DND-41 (cell line): ENCODE results near the gene SLAMF9.

ENCODE experiments used
- ATAC-seq: fragments of 200-7000 bp; cut with Tn5 transposase; 3 replicates; pipeline ENCODE4 v1.9.1; 2021; ENCODE audit warnings: low read depth; ENCODE audit not compliant: insufficient read depth
- DNase-seq: peaks from one replicate; pipeline ENCODE4 v3.0.0-alpha.2; 2020
- H2AFZ ChIP-seq: 2 replicates; pipeline ENCODE4 v1.6.0; 2012; ENCODE audit warnings: low read depth, low read length
- H3K27ac ChIP-seq: 2 replicates; pipeline ENCODE4 v1.5.1; 2012; ENCODE audit warnings: low read length, inconsistent platforms
- H3K27me3 ChIP-seq: fragments of 200-600 bp; sonication (generic); 2 replicates; pipeline ENCODE4 v1.6.0; 2012; ENCODE audit warnings: low read length, mild to moderate bottlenecking, inconsistent platforms; ENCODE audit not compliant: insufficient read depth, poor library complexity
- H3K36me3 ChIP-seq: 2 replicates; pipeline ENCODE4 v1.5.1; 2012; ENCODE audit warnings: low read length, inconsistent platforms; ENCODE audit not compliant: insufficient read depth
- H3K4me1 ChIP-seq: 2 replicates; pipeline ENCODE4 v1.5.1; 2012; ENCODE audit warnings: mild to moderate bottlenecking, low read length; ENCODE audit not compliant: insufficient read depth
- H3K4me2 ChIP-seq: 2 replicates; pipeline ENCODE4 v1.6.0; 2012; ENCODE audit warnings: mild to moderate bottlenecking, moderate library complexity, low read length, inconsistent platforms; ENCODE audit not compliant: insufficient read depth
- H3K4me3 ChIP-seq, 2 experiments: fragments of 200-600 bp in 1 of 2; shearing (Covaris generic) in 1 of 2; 2 replicates each; pipeline ENCODE4 v1.5.1; 2012 to 2016; ENCODE audit warnings: inconsistent platforms in 2 of 2, low read length in 2 of 2, mild to moderate bottlenecking in 2 of 2, low read depth in 1 of 2, moderate library complexity in 1 of 2
- H3K79me2 ChIP-seq: 2 replicates; pipeline ENCODE4 v1.6.0; 2012; ENCODE audit warnings: low read length, inconsistent platforms; ENCODE audit not compliant: insufficient read depth
- H3K9ac ChIP-seq: 2 replicates; pipeline ENCODE4 v1.6.0; 2012; ENCODE audit warnings: low read depth, mild to moderate bottlenecking, inconsistent platforms, low read length, moderate library complexity
- H3K9me3 ChIP-seq: 2 replicates; pipeline ENCODE4 v1.5.1; 2012; ENCODE audit warnings: low read length, moderate library complexity, mild to moderate bottlenecking, inconsistent platforms; ENCODE audit not compliant: insufficient read depth, severe bottlenecking
- H4K20me1 ChIP-seq: 2 replicates; pipeline ENCODE4 v1.6.0; 2012; ENCODE audit warnings: low read length; ENCODE audit not compliant: insufficient read depth
- EZH2 ChIP-seq: IDR thresholded peaks from 3 replicates; pipeline ENCODE4 v1.6.1; 2012; ENCODE audit warnings: borderline replicate concordance, low read depth, mild to moderate bottlenecking, moderate library complexity, low read length, inconsistent platforms; ENCODE audit not compliant: severe bottlenecking
- TF ChIP-seq, protein P1 (sequence below): IDR thresholded peaks from 2 replicates; pipeline ENCODE4 v1.5.1; 2012; ENCODE audit warnings: borderline replicate concordance, low read length, moderate library complexity, mild to moderate bottlenecking; ENCODE audit not compliant: poor library complexity, severe bottlenecking; ENCODE audit errors: extremely low read depth

SLAMF9 gene

DNA sequence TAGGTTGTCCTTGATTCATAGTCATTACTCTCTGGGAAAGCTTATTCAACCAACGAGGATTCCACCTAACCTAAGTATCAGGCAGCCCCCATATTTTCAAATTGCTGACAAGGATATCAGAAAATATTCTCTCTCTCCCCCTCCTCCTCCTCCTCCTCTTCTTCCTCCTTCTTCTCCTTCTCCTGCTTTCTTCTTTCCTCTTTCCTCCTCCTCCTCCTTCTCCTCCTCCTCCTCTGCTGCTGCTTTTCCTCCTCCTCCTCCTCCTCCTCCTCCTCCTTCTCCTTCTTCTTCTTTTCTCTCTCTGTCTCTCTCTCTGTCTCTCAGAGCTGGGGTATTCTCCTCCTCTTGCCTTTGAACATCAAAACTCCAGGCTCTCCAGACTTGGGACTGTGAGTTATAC, 6.1 kb downstream of the SLAMF9 start:
- ATAC-seq (no peak), DNase-seq (no peak)
- Histone ChIP-seq H3K4me1 (peaks cover 6% of the 10 kb centered on the region), H3K9me3 (no peaks in the 10 kb centered on the region), H3K36me3 (no peaks in the 10 kb centered on the region), H2AFZ (no peak overlapping the region), H3K9ac (no peak overlapping the region), H3K4me3 (no peak overlapping the region), H4K20me1 (no peaks in the 10 kb centered on the region; the same call in 1 of the 2 replicates), H3K79me2 (no peaks in the 10 kb centered on the region), H3K4me2 (no peak overlapping the region), H3K27ac (no peak overlapping the region), H3K27me3 (peaks cover 69% of the 10 kb centered on the region)
- TF ChIP-seq, protein P1, sequence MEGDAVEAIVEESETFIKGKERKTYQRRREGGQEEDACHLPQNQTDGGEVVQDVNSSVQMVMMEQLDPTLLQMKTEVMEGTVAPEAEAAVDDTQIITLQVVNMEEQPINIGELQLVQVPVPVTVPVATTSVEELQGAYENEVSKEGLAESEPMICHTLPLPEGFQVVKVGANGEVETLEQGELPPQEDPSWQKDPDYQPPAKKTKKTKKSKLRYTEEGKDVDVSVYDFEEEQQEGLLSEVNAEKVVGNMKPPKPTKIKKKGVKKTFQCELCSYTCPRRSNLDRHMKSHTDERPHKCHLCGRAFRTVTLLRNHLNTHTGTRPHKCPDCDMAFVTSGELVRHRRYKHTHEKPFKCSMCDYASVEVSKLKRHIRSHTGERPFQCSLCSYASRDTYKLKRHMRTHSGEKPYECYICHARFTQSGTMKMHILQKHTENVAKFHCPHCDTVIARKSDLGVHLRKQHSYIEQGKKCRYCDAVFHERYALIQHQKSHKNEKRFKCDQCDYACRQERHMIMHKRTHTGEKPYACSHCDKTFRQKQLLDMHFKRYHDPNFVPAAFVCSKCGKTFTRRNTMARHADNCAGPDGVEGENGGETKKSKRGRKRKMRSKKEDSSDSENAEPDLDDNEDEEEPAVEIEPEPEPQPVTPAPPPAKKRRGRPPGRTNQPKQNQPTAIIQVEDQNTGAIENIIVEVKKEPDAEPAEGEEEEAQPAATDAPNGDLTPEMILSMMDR = no peak
- TF ChIP-seq EZH2 = no peak

DNA sequence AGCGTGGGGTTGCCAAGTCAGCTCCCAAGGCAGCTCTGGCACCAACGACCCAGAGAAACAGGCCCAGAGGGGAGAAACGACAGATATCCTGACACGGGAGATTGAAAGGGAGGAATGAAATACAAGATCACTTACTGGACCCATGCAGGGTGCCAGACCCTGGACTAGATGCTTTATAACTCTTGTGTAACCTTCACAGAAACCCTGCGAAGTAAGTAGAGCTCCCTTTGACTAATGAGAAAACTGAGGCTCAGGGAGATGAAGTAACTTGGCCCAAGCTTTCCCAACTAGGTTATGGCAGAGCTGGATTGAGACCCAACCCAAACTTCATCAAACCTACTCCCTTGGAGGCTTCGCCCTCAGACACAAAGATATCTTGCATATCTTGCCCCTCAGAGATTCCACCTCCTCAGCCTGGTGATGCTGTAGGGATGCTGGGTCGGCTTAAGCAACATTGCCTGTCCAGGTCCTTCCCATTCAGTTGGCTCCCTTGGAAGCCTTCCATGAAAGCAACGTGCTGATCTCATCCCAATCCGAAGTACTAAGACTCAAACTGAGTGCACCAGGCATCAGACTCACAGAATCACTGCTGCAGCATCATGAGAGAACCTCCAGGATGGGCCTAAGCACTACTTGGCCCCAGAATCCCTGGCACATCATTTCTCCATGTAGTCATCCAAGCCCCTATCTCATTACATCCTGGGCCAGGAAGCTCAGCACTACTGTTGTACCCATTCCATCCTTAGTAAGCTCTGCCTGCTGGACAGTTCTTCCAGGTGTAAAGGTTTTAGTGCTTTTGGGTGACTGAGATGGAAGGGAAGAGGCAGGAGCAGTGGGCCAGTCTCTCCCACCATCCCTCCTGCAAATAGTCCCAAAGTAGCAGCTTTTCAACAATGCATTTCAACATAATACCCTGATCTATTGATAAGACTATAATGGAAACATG, 7.5 kb downstream of the SLAMF9 start:
- H3K4me2 ChIP-seq = no peak overlapping the region

GRCh38 chr1:159945483-159946241, 8.4 kb downstream of the SLAMF9 start, which contains the start of gene IGSF9:
Gene IGSF9, minus strand, starts transcription at chr1:159945613. Its CDS starts 2,159 bp downstream, at chr1:159943454.
- no peak within 1 kb of the TSS for H3K9ac ChIP-seq
- H3K4me2 ChIP-seq = peak within 1 kb of the TSS; percentile 15; the same call in 1 of the 2 replicates
- no peaks in the 10 kb centered on the region for H3K36me3 ChIP-seq
- H3K9me3 ChIP-seq = no peaks in the 10 kb centered on the region
- H3K4me3 ChIP-seq = no peak within 1 kb of the TSS
- H2AFZ ChIP-seq = no peak within 1 kb of the TSS
- H3K4me1 ChIP-seq = peaks cover 6% of the 10 kb centered on the region
- DNase-seq = peak; percentile 86
- H3K27ac ChIP-seq = no peak within 1 kb of the TSS
- H3K27me3 ChIP-seq = peaks cover 75% of the 10 kb centered on the region
- H3K79me2 ChIP-seq = no peaks in the 10 kb centered on the region
- TF ChIP-seq EZH2 = peak; percentile 83
- TF ChIP-seq, protein P1 = peak; percentile 51
- peak; percentile 99 for ATAC-seq
- H4K20me1 ChIP-seq = no peaks in the 10 kb centered on the region; the same call in 1 of the 2 replicates

More for the DNA sequence above, 7.5 kb downstream of the SLAMF9 start:
- H3K4me3 ChIP-seq = no peak overlapping the region
- DNase-seq (no peak), ATAC-seq (no peak)
- no peaks in the 10 kb centered on the region; the same call in 1 of the 2 replicates for H4K20me1 ChIP-seq
- H3K9me3 ChIP-seq = no peaks in the 10 kb centered on the region
- peaks cover 69% of the 10 kb centered on the region for H3K27me3 ChIP-seq
- no peaks in the 10 kb centered on the region for H3K79me2 ChIP-seq
- no peak overlapping the region for H3K9ac ChIP-seq
- H2AFZ ChIP-seq = no peak overlapping the region
- H3K36me3 ChIP-seq = no peaks in the 10 kb centered on the region
- H3K4me1 ChIP-seq = peaks cover 6% of the 10 kb centered on the region
- no peak overlapping the region for H3K27ac ChIP-seq
- TF ChIP-seq, protein P1 = no peak
- no peak for TF ChIP-seq EZH2
